HepG2 (cell line): Measurements from ENCODE around the gene SPTBN2. TPM values are rescaled to one million over a fixed set of nuclear protein-coding genes. Genes with fewer than 3 reads are reported as not detected.

Experiments
- FOXJ3 ChIP-seq: sonication (generic); formaldehyde crosslinking; IDR thresholded peaks from 2 replicates; pipeline ENCODE4 v1.4.0; 2020; ENCODE audit warnings: missing genetic modification reagents, mild to moderate bottlenecking, borderline replicate concordance
- FOXP4 ChIP-seq: sonication (generic); formaldehyde crosslinking; IDR thresholded peaks from 2 replicates; pipeline ENCODE4 v1.4.0; 2020; ENCODE audit warnings: missing genetic modification reagents
- HMGXB3 ChIP-seq: sonication (generic); formaldehyde crosslinking; IDR thresholded peaks from 2 replicates; pipeline ENCODE4 v1.4.0; 2020; ENCODE audit warnings: missing genetic modification reagents, borderline replicate concordance
- NR3C1 ChIP-seq: sonication (generic); formaldehyde crosslinking; IDR thresholded peaks from 2 replicates; pipeline ENCODE4 v1.4.0; 2020; ENCODE audit warnings: missing genetic modification reagents
- PRDM4 ChIP-seq: sonication (generic); formaldehyde crosslinking; IDR thresholded peaks from 2 replicates; pipeline ENCODE4 v1.9.0; 2021; ENCODE audit warnings: missing genetic modification reagents, borderline replicate concordance
- SMARCE1 ChIP-seq: fragments of 450-650 bp; IDR thresholded peaks from 2 replicates; pipeline ENCODE4 v1.6.1; 2017; ENCODE audit warnings: borderline replicate concordance
- ZFP90 ChIP-seq: sonication (generic); formaldehyde crosslinking; IDR thresholded peaks from 2 replicates; pipeline ENCODE4 v1.8.0; 2022; ENCODE audit warnings: missing genetic modification reagents, mild to moderate bottlenecking, inconsistent platforms, borderline replicate concordance
- ZNF124 ChIP-seq: sonication (generic); formaldehyde crosslinking; IDR thresholded peaks from 2 replicates; pipeline ENCODE4 v1.4.0; 2020; ENCODE audit warnings: missing genetic modification reagents
- ZNF407 ChIP-seq: sonication (generic); formaldehyde crosslinking; IDR thresholded peaks from one replicate; pipeline ENCODE4 v1.5.1; 2020; ENCODE audit warnings: mild to moderate bottlenecking, missing genetic modification reagents; ENCODE audit errors: not compliant biosample characterization
- ZNF709 ChIP-seq: sonication (generic); formaldehyde crosslinking; IDR thresholded peaks from 2 replicates; pipeline ENCODE4 v1.5.0; 2020; ENCODE audit warnings: mild to moderate bottlenecking, missing genetic modification reagents
- polyA plus RNA-seq, 8 experiments: library from polyadenylated mRNA; depleted of rRNA in 3 of 8; stranded (reverse) in 7 of 8; unstranded in 1 of 8; fragments of >200 nt; fragmentation: Illumina TruSeq in 4 of 8; extraction: Trizol in 4 of 8; gene quantifications; 2 replicates each; pipeline versions ENCODE4 v1.2.1 to v1.2.3, GENCODE V29; 2011 to 2016; ENCODE audit warnings: low read depth in 4 of 8, missing spikeins in 1 of 8, mixed read lengths in 1 of 8; ENCODE audit not compliant: insufficient read depth in 1 of 8
- total RNA-seq, 5 experiments: library from RNA; depleted of rRNA; stranded (reverse); fragments of >200 nt; fragmentation: Illumina TruSeq; extraction: Trizol; gene quantifications; 2 replicates each; pipeline ENCODE4 v1.2.3, GENCODE V29; 2016; ENCODE audit warnings: low read depth in 1 of 5

Gene SPTBN2
- total and polyA plus RNA-seq, 2 of the 13 experiments (the other 11 are each of a cell fraction or from before 2014, with no cell fraction given): 0.65 to 4.0 TPM

GRCh38 chr11:66677599-66678375, 51.2 kb downstream of the SPTBN2 start, which contains the start of gene RBM4B (continued):
- peak; percentile 77 for TF ChIP-seq ZNF407 (CRISPR knock-in tag)
- TF ChIP-seq SMARCE1: no peak
- TF ChIP-seq PRDM4: no peak
- TF ChIP-seq NR3C1: no peak
- peak; percentile 87; the same call in 1 of the 2 replicates for TF ChIP-seq ZFP90 (CRISPR knock-in tag)
- no peak; the same call in 1 of the 2 replicates for TF ChIP-seq FOXP4 (CRISPR knock-in tag)
- TF ChIP-seq ZNF124 (CRISPR knock-in tag): no peak
- no peak for TF ChIP-seq FOXJ3 (CRISPR knock-in tag)
- TF ChIP-seq ZNF709: peak; percentile 48
- peak; percentile 86 for TF ChIP-seq HMGXB3 (CRISPR knock-in tag)
